ENCODE measurements around the gene PCNT. TPM values are rescaled to one million over a fixed set of nuclear protein-coding genes. Genes with fewer than 3 reads are reported as not detected.
"Not testable (repeated sequence)": the region's sequence is repeated elsewhere in the genome, so short reads cannot be mapped to it uniquely, and the experiment has no call there.

PCNT gene
- total RNA-seq, 1 donor from 2014 or later, result 36.0 TPM

GRCh38 chr21:46307625-46308024, 16.3 kb upstream of the PCNT start:
- no peak for DNase-seq (ENCODE audit: low spot score)
- no peaks in the 10 kb centered on the region for H3K27me3 Mint-ChIP-seq (ENCODE audit: unreplicated experiment)
- H3K9me3 Mint-ChIP-seq (ENCODE audit: unreplicated experiment), result no peaks in the 10 kb centered on the region
- no peak overlapping the region for H3K4me3 Mint-ChIP-seq (ENCODE audit: unreplicated experiment)
- no peaks in the 10 kb centered on the region for H3K4me1 Mint-ChIP-seq (ENCODE audit: unreplicated experiment)
- no peak overlapping the region for H3K27ac Mint-ChIP-seq (ENCODE audit: unreplicated experiment)
- TF ChIP-seq CTCF (IDR thresholded peaks at IDR 0.05; ENCODE audit: unreplicated experiment), result no peak
- peaks cover 7% of the 10 kb centered on the region for H3K36me3 Mint-ChIP-seq (ENCODE audit: low read depth, unreplicated experiment)

GRCh38 chr21:46308431-46308830, 15.5 kb upstream of the PCNT start:
- TF ChIP-seq CTCF (IDR thresholded peaks at IDR 0.05; ENCODE audit: unreplicated experiment), result no peak
- DNase-seq (ENCODE audit: low spot score), result no peak
- H3K9me3 Mint-ChIP-seq (ENCODE audit: unreplicated experiment), result no peaks in the 10 kb centered on the region
- no peak overlapping the region for H3K4me3 Mint-ChIP-seq (ENCODE audit: unreplicated experiment)
- H3K4me1 Mint-ChIP-seq (ENCODE audit: unreplicated experiment), result no peaks in the 10 kb centered on the region
- H3K36me3 Mint-ChIP-seq (ENCODE audit: low read depth, unreplicated experiment), result peaks cover 10% of the 10 kb centered on the region
- H3K27me3 Mint-ChIP-seq (ENCODE audit: unreplicated experiment), result no peaks in the 10 kb centered on the region
- H3K27ac Mint-ChIP-seq (ENCODE audit: unreplicated experiment), result no peak overlapping the region

- not testable (repeated sequence) for H3K27me3 Mint-ChIP-seq (ENCODE audit: unreplicated experiment); H3K9me3 Mint-ChIP-seq (ENCODE audit: unreplicated experiment); DNase-seq (ENCODE audit: low spot score); H3K4me3 Mint-ChIP-seq (ENCODE audit: unreplicated experiment); H3K27ac Mint-ChIP-seq (ENCODE audit: unreplicated experiment); H3K36me3 Mint-ChIP-seq (ENCODE audit: low read depth, unreplicated experiment); H3K4me1 Mint-ChIP-seq (ENCODE audit: unreplicated experiment)
These were observed 13.7 kb upstream of the PCNT start for GRCh38 chr21:46310260-46310659.

- no peak overlapping the region for H3K4me3 Mint-ChIP-seq (ENCODE audit: unreplicated experiment)
- no peaks in the 10 kb centered on the region for H3K27me3 Mint-ChIP-seq (ENCODE audit: unreplicated experiment)
- H3K36me3 Mint-ChIP-seq (ENCODE audit: low read depth, unreplicated experiment), result peaks cover 4% of the 10 kb centered on the region
- H3K27ac Mint-ChIP-seq (ENCODE audit: unreplicated experiment), result no peak overlapping the region
- H3K9me3 Mint-ChIP-seq (ENCODE audit: unreplicated experiment), result no peaks in the 10 kb centered on the region
- no peak for DNase-seq (ENCODE audit: low spot score)
- TF ChIP-seq CTCF (IDR thresholded peaks at IDR 0.05; ENCODE audit: unreplicated experiment), result no peak
- no peaks in the 10 kb centered on the region for H3K4me1 Mint-ChIP-seq (ENCODE audit: unreplicated experiment)
These were observed 12.4 kb upstream of the PCNT start for GRCh38 chr21:46311568-46311967.

GRCh38 chr21:46312949-46313348, 11.0 kb upstream of the PCNT start:
- Mint-ChIP-seq H3K9me3 (ENCODE audit: unreplicated experiment) (no peaks in the 10 kb centered on the region), H3K27me3 (ENCODE audit: unreplicated experiment) (no peaks in the 10 kb centered on the region), H3K4me3 (ENCODE audit: unreplicated experiment) (no peak overlapping the region), H3K4me1 (ENCODE audit: unreplicated experiment) (no peaks in the 10 kb centered on the region), H3K36me3 (ENCODE audit: low read depth, unreplicated experiment) (peaks cover 4% of the 10 kb centered on the region), H3K27ac (ENCODE audit: unreplicated experiment) (no peak overlapping the region)
- no peak for DNase-seq (ENCODE audit: low spot score)
- no peak for TF ChIP-seq CTCF (IDR thresholded peaks at IDR 0.05; ENCODE audit: unreplicated experiment)
